Progenitor cell of endocrine pancreas (in vitro differentiated cells): Measurements from ENCODE around the gene FTO. TPM values are rescaled to one million over a fixed set of nuclear protein-coding genes. Genes with fewer than 3 reads are reported as not detected.

Experiments
- DNase-seq: peaks from one replicate; pipeline ENCODE4 v3.0.0; 2021; ENCODE audit warnings: low spot score; ENCODE audit not compliant: unreplicated experiment
- H3K27ac Mint-ChIP-seq: 2 replicates; pipeline ENCODE4 v1.8.0; 2021; ENCODE audit warnings: mild to moderate bottlenecking, moderate library complexity, mixed read lengths
- H3K27me3 Mint-ChIP-seq: 2 replicates; pipeline ENCODE4 v1.8.0; 2021; ENCODE audit warnings: mixed read lengths
- H3K36me3 Mint-ChIP-seq: 2 replicates; pipeline ENCODE4 v1.8.0; 2022; ENCODE audit warnings: mixed read lengths; ENCODE audit not compliant: insufficient read depth
- H3K4me1 Mint-ChIP-seq: 2 replicates; pipeline ENCODE4 v1.8.0; 2021; ENCODE audit warnings: low read depth, mixed read lengths
- H3K4me3 Mint-ChIP-seq: 2 replicates; pipeline ENCODE4 v1.8.0; 2021; ENCODE audit warnings: low read depth, mild to moderate bottlenecking, moderate library complexity, mixed read lengths
- H3K9me3 Mint-ChIP-seq: 2 replicates; pipeline ENCODE4 v1.8.0; 2021; ENCODE audit warnings: low read depth, mixed read lengths
- total RNA-seq: library from RNA; stranded (reverse); gene quantifications from 2 replicates; pipeline ENCODE4 v1.2.1, GENCODE V29; 2021
- TF ChIP-seq, protein P1 (sequence below): fragments of 200-600 bp; sonication (generic); IDR thresholded peaks from one replicate; pipeline ENCODE4 v1.5.0; 2021; ENCODE audit warnings: antibody characterized with exemption, mild to moderate bottlenecking; ENCODE audit not compliant: unreplicated experiment

FTO gene
- total RNA-seq, 1 donor from 2014 or later: 78.7 TPM

DNA sequence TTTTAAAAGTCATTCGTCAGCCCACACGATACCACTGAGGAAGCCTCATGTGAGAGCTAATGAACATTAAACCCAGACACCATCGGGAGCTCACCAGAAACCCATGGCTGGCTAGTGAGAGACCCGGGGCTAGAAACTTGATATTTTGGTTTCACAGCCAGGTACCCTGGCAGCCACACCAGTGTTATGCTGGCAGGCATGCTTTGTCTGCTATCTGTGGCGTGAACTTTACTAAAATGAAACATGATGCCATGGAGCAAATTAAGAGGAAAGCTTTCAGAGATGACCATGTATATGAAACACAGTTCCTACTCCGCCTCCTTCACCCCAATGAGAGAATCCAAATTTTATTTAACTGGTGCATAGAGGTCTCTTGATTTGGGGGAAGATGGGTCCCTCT is 291.4 kb downstream of the FTO start:
- Mint-ChIP-seq H3K27me3 (no peaks in the 10 kb centered on the region), H3K9me3 (no peaks in the 10 kb centered on the region), H3K4me1 (peaks cover 23% of the 10 kb centered on the region), H3K36me3 (no peaks in the 10 kb centered on the region), H3K4me3 (no peak overlapping the region), H3K27ac (no peak overlapping the region)
- no peak for DNase-seq
- TF ChIP-seq, protein P1, sequence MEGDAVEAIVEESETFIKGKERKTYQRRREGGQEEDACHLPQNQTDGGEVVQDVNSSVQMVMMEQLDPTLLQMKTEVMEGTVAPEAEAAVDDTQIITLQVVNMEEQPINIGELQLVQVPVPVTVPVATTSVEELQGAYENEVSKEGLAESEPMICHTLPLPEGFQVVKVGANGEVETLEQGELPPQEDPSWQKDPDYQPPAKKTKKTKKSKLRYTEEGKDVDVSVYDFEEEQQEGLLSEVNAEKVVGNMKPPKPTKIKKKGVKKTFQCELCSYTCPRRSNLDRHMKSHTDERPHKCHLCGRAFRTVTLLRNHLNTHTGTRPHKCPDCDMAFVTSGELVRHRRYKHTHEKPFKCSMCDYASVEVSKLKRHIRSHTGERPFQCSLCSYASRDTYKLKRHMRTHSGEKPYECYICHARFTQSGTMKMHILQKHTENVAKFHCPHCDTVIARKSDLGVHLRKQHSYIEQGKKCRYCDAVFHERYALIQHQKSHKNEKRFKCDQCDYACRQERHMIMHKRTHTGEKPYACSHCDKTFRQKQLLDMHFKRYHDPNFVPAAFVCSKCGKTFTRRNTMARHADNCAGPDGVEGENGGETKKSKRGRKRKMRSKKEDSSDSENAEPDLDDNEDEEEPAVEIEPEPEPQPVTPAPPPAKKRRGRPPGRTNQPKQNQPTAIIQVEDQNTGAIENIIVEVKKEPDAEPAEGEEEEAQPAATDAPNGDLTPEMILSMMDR: no peak

DNA sequence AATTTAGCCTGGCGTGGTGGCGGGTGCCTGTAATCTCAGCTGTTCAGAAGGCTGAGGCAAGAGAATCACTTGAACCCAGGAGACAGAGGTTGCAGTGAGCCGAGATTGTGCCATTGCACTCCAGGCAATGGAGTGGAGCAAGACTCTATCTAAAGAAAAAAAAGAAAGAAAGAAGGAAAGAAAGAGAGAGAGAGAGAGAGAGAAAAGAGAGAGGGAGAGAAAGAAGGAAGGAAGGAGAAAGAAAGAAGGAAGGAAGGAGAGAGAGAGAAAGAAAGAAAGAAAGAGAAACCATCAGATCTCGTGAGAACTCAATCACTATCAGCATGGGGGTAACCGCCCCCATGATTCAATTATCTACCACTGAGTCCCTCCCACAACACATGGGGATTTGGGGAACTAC is 293.0 kb downstream of the FTO start:
- Mint-ChIP-seq H3K27ac (no peak overlapping the region), H3K36me3 (no peaks in the 10 kb centered on the region), H3K9me3 (no peaks in the 10 kb centered on the region), H3K4me1 (peaks cover 11% of the 10 kb centered on the region), H3K27me3 (no peaks in the 10 kb centered on the region), H3K4me3 (no peak overlapping the region)
- no peak for DNase-seq
- TF ChIP-seq, protein P1: no peak

DNA sequence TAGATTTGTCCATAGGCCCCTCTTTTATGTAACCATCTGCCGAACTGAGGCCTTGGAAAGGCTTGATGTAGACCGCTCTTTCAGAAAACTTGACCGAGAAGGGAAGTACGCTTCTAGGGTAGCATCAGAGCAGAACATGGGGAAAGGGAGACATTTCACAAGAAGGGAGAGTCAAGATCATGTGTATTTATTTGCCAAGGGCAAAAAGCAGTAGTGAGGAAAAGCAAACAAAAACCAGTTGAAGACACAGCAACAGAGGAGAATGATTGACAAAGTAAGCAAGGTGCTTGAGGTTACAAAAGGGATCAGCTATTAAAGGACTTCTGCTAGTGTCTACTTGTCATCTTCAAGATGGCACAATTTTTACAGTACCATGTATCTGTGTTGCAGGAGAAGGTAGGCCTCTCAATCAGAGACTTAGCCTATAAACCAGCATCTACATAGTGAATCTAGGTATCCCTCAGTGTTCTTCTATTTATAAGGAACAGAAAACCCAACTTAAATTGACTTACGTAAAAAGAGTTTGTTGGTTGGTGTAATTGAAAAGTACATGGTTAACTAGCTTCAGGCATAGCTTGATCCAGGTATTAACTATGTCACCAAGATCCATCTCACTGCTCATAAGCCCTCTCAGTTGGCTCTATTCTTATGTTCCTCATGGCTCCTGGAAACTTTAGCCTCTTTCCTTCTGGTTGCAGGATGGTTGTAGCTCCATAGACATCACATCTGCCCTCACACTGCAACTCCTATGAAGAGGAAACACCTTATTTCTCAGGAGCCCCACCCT is 294.3 kb downstream of the FTO start:
- peaks cover 2% of the 10 kb centered on the region for H3K4me1 Mint-ChIP-seq
- TF ChIP-seq, protein P1: no peak
- DNase-seq: no peak
- no peak overlapping the region for H3K4me3 Mint-ChIP-seq
- no peaks in the 10 kb centered on the region for H3K27me3 Mint-ChIP-seq
- H3K36me3 Mint-ChIP-seq: peaks cover 2% of the 10 kb centered on the region
- no peaks in the 10 kb centered on the region for H3K9me3 Mint-ChIP-seq
- H3K27ac Mint-ChIP-seq: no peak overlapping the region

DNA sequence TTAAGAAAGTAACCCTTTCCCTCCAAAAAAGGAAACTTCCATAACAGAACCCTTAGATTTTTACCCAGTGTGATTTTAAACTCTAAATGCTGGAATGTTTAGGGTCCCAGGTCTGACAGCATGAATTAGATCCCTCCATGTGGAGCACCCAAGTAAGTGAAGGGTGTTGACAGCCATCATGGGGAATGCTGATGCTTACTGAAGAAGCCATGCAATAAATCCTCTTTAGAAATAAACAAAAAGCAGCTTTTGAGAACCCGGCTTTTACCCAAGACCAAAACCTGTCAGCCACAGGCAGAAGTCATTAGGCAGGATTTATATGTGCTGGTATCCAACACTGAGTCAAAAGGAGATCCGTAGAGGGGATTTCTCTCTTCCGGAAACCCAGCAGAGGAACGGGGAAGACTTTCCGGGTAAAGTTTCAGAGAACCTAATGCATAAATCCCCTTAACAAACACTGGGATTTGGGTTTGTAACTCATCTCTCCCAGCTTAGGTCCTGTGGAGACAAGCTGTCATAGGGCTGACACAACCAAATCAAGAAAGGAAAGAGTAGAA is 295.1 kb downstream of the FTO start:
- Mint-ChIP-seq H3K27me3 (no peaks in the 10 kb centered on the region), H3K27ac (no peak overlapping the region), H3K36me3 (peaks cover 2% of the 10 kb centered on the region), H3K4me3 (no peak overlapping the region), H3K9me3 (no peaks in the 10 kb centered on the region), H3K4me1 (peaks cover 2% of the 10 kb centered on the region)
- TF ChIP-seq, protein P1: no peak
- no peak for DNase-seq

DNA sequence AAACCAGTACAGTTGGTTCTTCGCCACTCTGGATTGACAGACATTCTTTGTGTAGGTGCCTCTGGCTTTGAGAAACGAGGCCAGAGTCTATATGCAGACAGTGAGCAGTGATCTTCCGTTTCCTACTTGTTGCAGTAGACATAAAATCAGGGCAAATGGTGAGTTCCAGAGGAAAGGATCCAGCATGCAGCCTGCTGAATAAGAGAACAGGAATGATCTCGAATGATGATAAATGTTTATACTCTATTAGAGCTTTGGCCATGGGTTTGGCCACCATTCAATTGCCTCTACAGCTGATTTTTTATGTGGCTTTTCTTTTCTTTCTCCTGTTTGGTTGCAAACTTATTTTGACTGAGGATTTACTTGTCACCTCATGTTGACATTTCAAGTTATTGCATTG is 295.9 kb downstream of the FTO start:
- no peak for DNase-seq
- no peaks in the 10 kb centered on the region for H3K27me3 Mint-ChIP-seq
- H3K9me3 Mint-ChIP-seq: no peaks in the 10 kb centered on the region
- peaks cover 2% of the 10 kb centered on the region for H3K4me1 Mint-ChIP-seq
- no peak overlapping the region for H3K4me3 Mint-ChIP-seq
- H3K36me3 Mint-ChIP-seq: peaks cover 2% of the 10 kb centered on the region
- no peak overlapping the region for H3K27ac Mint-ChIP-seq
- TF ChIP-seq, protein P1: no peak
